Activated naive CD8-positive, alpha-beta T cell treated with anti-CD3 and anti-CD28 coated beads for 36 hours (primary cell): Measurements from ENCODE around the gene ACOT13. TPM values are rescaled to one million over a fixed set of nuclear protein-coding genes. Genes with fewer than 3 reads are reported as not detected.
"Not testable (repeated sequence)": the region's sequence is repeated elsewhere in the genome, so short reads cannot be mapped to it uniquely, and the experiment has no call there.

ENCODE experiments used
- DNase-seq: peaks from one replicate; pipeline ENCODE4 v3.0.0; 2021
- H3K27ac Mint-ChIP-seq: one replicate; pipeline ENCODE4 v1.8.0; 2022; ENCODE audit warnings: mild to moderate bottlenecking, moderate library complexity, mixed read lengths
- H3K27me3 Mint-ChIP-seq: one replicate; pipeline ENCODE4 v1.8.0; 2022; ENCODE audit warnings: mild to moderate bottlenecking, mixed read lengths
- H3K36me3 Mint-ChIP-seq: one replicate; pipeline ENCODE4 v1.8.0; 2021; ENCODE audit warnings: mild to moderate bottlenecking, mixed read lengths
- H3K4me1 Mint-ChIP-seq: one replicate; pipeline ENCODE4 v1.8.0; 2021; ENCODE audit warnings: mixed read lengths
- H3K4me3 Mint-ChIP-seq: one replicate; pipeline ENCODE4 v1.8.0; 2022; ENCODE audit warnings: mild to moderate bottlenecking, moderate library complexity, mixed read lengths
- H3K9me3 Mint-ChIP-seq: one replicate; pipeline ENCODE4 v1.8.0; 2022; ENCODE audit warnings: mixed read lengths
- total RNA-seq, 2 experiments: library from RNA; stranded (reverse); gene quantifications; one replicate each; pipeline ENCODE4 v1.2.3, GENCODE V29; 2021

Gene ACOT13
- total RNA-seq, 2 experiments from 2014 or later: 22.9 to 24.2 TPM

- Mint-ChIP-seq H3K4me3 (peak overlapping the region; percentile 100), H3K27ac (peak overlapping the region; percentile 100), H3K36me3 (peaks cover 41% of the 10 kb centered on the region), H3K9me3 (no peaks in the 10 kb centered on the region), H3K4me1 (peaks cover 28% of the 10 kb centered on the region), H3K27me3 (peaks cover 5% of the 10 kb centered on the region)
- peak; percentile 99 for DNase-seq
These were observed 54.0 kb downstream of the ACOT13 start for GRCh38 chr6:24720604-24721460.

- Mint-ChIP-seq H3K27ac (peak overlapping the region; percentile 100), H3K27me3 (peaks cover 5% of the 10 kb centered on the region), H3K4me1 (peaks cover 21% of the 10 kb centered on the region), H3K9me3 (no peaks in the 10 kb centered on the region), H3K36me3 (peaks cover 33% of the 10 kb centered on the region), H3K4me3 (peak overlapping the region; percentile 100)
- no peak for DNase-seq
These were observed 54.8 kb downstream of the ACOT13 start for GRCh38 chr6:24721461-24722215.

GRCh38 chr6:24723270-24723669 lies 56.4 kb downstream of the ACOT13 start:
- Mint-ChIP-seq H3K4me3 (no peak overlapping the region), H3K27ac (no peak overlapping the region), H3K27me3 (peaks cover 5% of the 10 kb centered on the region), H3K36me3 (peaks cover 17% of the 10 kb centered on the region), H3K4me1 (peaks cover 9% of the 10 kb centered on the region), H3K9me3 (no peaks in the 10 kb centered on the region)
- no peak for DNase-seq

- not testable (repeated sequence) for H3K27me3 Mint-ChIP-seq, H3K27ac Mint-ChIP-seq, H3K4me1 Mint-ChIP-seq, DNase-seq, H3K4me3 Mint-ChIP-seq
- Mint-ChIP-seq H3K36me3 (peaks cover 12% of the 10 kb centered on the region), H3K9me3 (peaks cover 18% of the 10 kb centered on the region)
These were observed 63.8 kb downstream of the ACOT13 start for GRCh38 chr6:24730653-24731052.

GRCh38 chr6:24731456-24732134 lies 64.7 kb downstream of the ACOT13 start:
- not testable (repeated sequence) for H3K4me3 Mint-ChIP-seq, H3K27me3 Mint-ChIP-seq, H3K27ac Mint-ChIP-seq, DNase-seq, H3K4me1 Mint-ChIP-seq
- Mint-ChIP-seq H3K36me3 (peaks cover 12% of the 10 kb centered on the region), H3K9me3 (peaks cover 18% of the 10 kb centered on the region)

GRCh38 chr6:24734166-24734565 lies 67.3 kb downstream of the ACOT13 start:
- Mint-ChIP-seq H3K27ac (no peak overlapping the region), H3K4me3 (no peak overlapping the region), H3K36me3 (peaks cover 12% of the 10 kb centered on the region), H3K27me3 (no peaks in the 10 kb centered on the region), H3K9me3 (peaks cover 18% of the 10 kb centered on the region), H3K4me1 (peaks cover 4% of the 10 kb centered on the region)
- no peak for DNase-seq

GRCh38 chr6:24734710-24735109 lies 67.8 kb downstream of the ACOT13 start:
- not testable (repeated sequence) for H3K4me1 Mint-ChIP-seq, H3K4me3 Mint-ChIP-seq, H3K27me3 Mint-ChIP-seq, H3K27ac Mint-ChIP-seq, DNase-seq
- H3K36me3 Mint-ChIP-seq: peaks cover 12% of the 10 kb centered on the region
- peaks cover 15% of the 10 kb centered on the region for H3K9me3 Mint-ChIP-seq

- H3K27me3 Mint-ChIP-seq: no peaks in the 10 kb centered on the region
- H3K27ac Mint-ChIP-seq: no peak overlapping the region
- peaks cover 4% of the 10 kb centered on the region for H3K9me3 Mint-ChIP-seq
- DNase-seq: no peak
- peaks cover 20% of the 10 kb centered on the region for H3K4me1 Mint-ChIP-seq
- no peaks in the 10 kb centered on the region for H3K36me3 Mint-ChIP-seq
- H3K4me3 Mint-ChIP-seq: no peak overlapping the region
These were observed 71.9 kb downstream of the ACOT13 start for GRCh38 chr6:24738741-24739140.

GRCh38 chr6:24740861-24741260 lies 74.0 kb downstream of the ACOT13 start:
- H3K4me1 Mint-ChIP-seq: peaks cover 20% of the 10 kb centered on the region
- H3K27ac Mint-ChIP-seq: no peak overlapping the region
- no peaks in the 10 kb centered on the region for H3K27me3 Mint-ChIP-seq
- no peak overlapping the region for H3K4me3 Mint-ChIP-seq
- DNase-seq: no peak
- no peaks in the 10 kb centered on the region for H3K36me3 Mint-ChIP-seq
- peaks cover 4% of the 10 kb centered on the region for H3K9me3 Mint-ChIP-seq

- Mint-ChIP-seq H3K36me3 (no peaks in the 10 kb centered on the region), H3K4me3 (no peak overlapping the region), H3K27ac (peak overlapping the region; percentile 53), H3K4me1 (peaks cover 20% of the 10 kb centered on the region), H3K9me3 (peaks cover 4% of the 10 kb centered on the region), H3K27me3 (no peaks in the 10 kb centered on the region)
- DNase-seq: no peak
These were observed 75.4 kb downstream of the ACOT13 start for GRCh38 chr6:24742216-24742738.

GRCh38 chr6:24743265-24743943 lies 76.5 kb downstream of the ACOT13 start:
- peak; percentile 46 for DNase-seq
- peaks cover 4% of the 10 kb centered on the region for H3K9me3 Mint-ChIP-seq
- peaks cover 20% of the 10 kb centered on the region for H3K4me1 Mint-ChIP-seq
- H3K36me3 Mint-ChIP-seq: no peaks in the 10 kb centered on the region
- H3K27ac Mint-ChIP-seq: peak overlapping the region; percentile 84
- H3K27me3 Mint-ChIP-seq: no peaks in the 10 kb centered on the region
- peak overlapping the region; percentile 35 for H3K4me3 Mint-ChIP-seq

- no peaks in the 10 kb centered on the region for H3K36me3 Mint-ChIP-seq
- peaks cover 20% of the 10 kb centered on the region for H3K4me1 Mint-ChIP-seq
- peaks cover 4% of the 10 kb centered on the region for H3K9me3 Mint-ChIP-seq
- DNase-seq: no peak
- no peak overlapping the region for H3K4me3 Mint-ChIP-seq
- H3K27me3 Mint-ChIP-seq: no peaks in the 10 kb centered on the region
- peak overlapping the region; percentile 84 for H3K27ac Mint-ChIP-seq
These were observed 77.1 kb downstream of the ACOT13 start for GRCh38 chr6:24743944-24744335.

- Mint-ChIP-seq H3K27ac (no peak overlapping the region), H3K4me3 (no peak overlapping the region), H3K36me3 (no peaks in the 10 kb centered on the region), H3K9me3 (peaks cover 4% of the 10 kb centered on the region), H3K27me3 (no peaks in the 10 kb centered on the region), H3K4me1 (peaks cover 24% of the 10 kb centered on the region)
- DNase-seq: no peak
These were observed 78.0 kb downstream of the ACOT13 start for GRCh38 chr6:24744911-24745310.

- Mint-ChIP-seq H3K27ac (no peak overlapping the region), H3K27me3 (no peaks in the 10 kb centered on the region), H3K4me3 (no peak overlapping the region), H3K9me3 (peaks cover under 1% of the 10 kb centered on the region), H3K4me1 (peaks cover 4% of the 10 kb centered on the region), H3K36me3 (no peaks in the 10 kb centered on the region)
- no peak for DNase-seq
These were observed 82.4 kb downstream of the ACOT13 start for GRCh38 chr6:24749297-24749696.
